GM23338 (cell line): ENCODE data around the gene SH3TC1.

Experiments used
- CREB1 ChIP-seq: fragments of 250-450 bp; sonication (Bioruptor Pico); IDR thresholded peaks from 2 replicates; pipeline ENCODE4 v1.5.0; 2020; ENCODE audit warnings: low read depth, mild to moderate bottlenecking, moderate library complexity
- CTCF ChIP-seq, 2 experiments: fragments of 200-600 bp in 1 of 2; sonication (generic) in 1 of 2; conservative IDR thresholded peaks; 2 replicates each; pipeline versions ENCODE4 v1.5.1 to v1.6.1; 2016 to 2017; ENCODE audit warnings: antibody characterized with exemption in 2 of 2, low read depth in 2 of 2, mild to moderate bottlenecking in 2 of 2, moderate library complexity in 1 of 2
- ETS1 ChIP-seq: IDR thresholded peaks from 2 replicates; pipeline ENCODE4 v1.6.1; 2016; ENCODE audit warnings: antibody characterized with exemption
- EZH2 ChIP-seq: fragments of 200-600 bp; sonication (generic); IDR thresholded peaks from one replicate; pipeline ENCODE4 v1.8.0; 2017; ENCODE audit warnings: antibody characterized with exemption, mild to moderate bottlenecking, low read depth; ENCODE audit not compliant: unreplicated experiment
- EZH2phosphoT487 ChIP-seq: fragments of 200-600 bp; sonication (generic); IDR thresholded peaks from one replicate; pipeline ENCODE4 v1.8.1; 2018; ENCODE audit warnings: antibody characterized with exemption; ENCODE audit not compliant: unreplicated experiment
- JUNB ChIP-seq: IDR thresholded peaks from one replicate; pipeline ENCODE4 v1.6.1; 2016; ENCODE audit warnings: antibody characterized with exemption; ENCODE audit not compliant: unreplicated experiment
- NANOG ChIP-seq: IDR thresholded peaks from 2 replicates; pipeline ENCODE4 v1.6.1; 2016; ENCODE audit warnings: antibody characterized with exemption, borderline replicate concordance
- POLR2AphosphoS5 ChIP-seq: IDR thresholded peaks from 2 replicates; pipeline ENCODE4 v1.6.1; 2016; ENCODE audit warnings: antibody characterized with exemption, low read depth
- REST ChIP-seq: IDR thresholded peaks from one replicate; pipeline ENCODE4 v1.6.1; 2018; ENCODE audit warnings: antibody characterized with exemption; ENCODE audit not compliant: unreplicated experiment
- ZNF114 ChIP-seq: fragments of 250-450 bp; sonication (Bioruptor Pico); IDR thresholded peaks from 2 replicates; pipeline ENCODE4 v1.5.0; 2020; ENCODE audit warnings: mild to moderate bottlenecking, moderate library complexity
- ZNF331 ChIP-seq: fragments of 250-450 bp; sonication (Bioruptor Pico); IDR thresholded peaks from 2 replicates; pipeline ENCODE4 v1.5.0; 2020; ENCODE audit warnings: low read depth, mild to moderate bottlenecking, moderate library complexity
- ZNF462 ChIP-seq: fragments of 250-450 bp; sonication (Bioruptor Pico); IDR thresholded peaks from 2 replicates; pipeline ENCODE4 v1.5.0; 2020; ENCODE audit warnings: mild to moderate bottlenecking, moderate library complexity

- no peak for TF ChIP-seq CTCF (conservative IDR thresholded peaks at IDR 0.05; ENCODE audit: low read depth in 2 of 2)
- TF ChIP-seq EZH2, result no peak
- no peak for TF ChIP-seq POLR2AphosphoS5
- TF ChIP-seq CREB1 (CRISPR knock-in tag), result no peak
- no peak for TF ChIP-seq ETS1
- no peak for TF ChIP-seq ZNF114
- no peak for TF ChIP-seq REST
- no peak for TF ChIP-seq NANOG
- no peak for TF ChIP-seq EZH2phosphoT487
- TF ChIP-seq JUNB, result no peak
- TF ChIP-seq ZNF331 (CRISPR knock-in tag), result no peak
- TF ChIP-seq ZNF462 (CRISPR knock-in tag), result no peak
Observed at GRCh38 chr4:8155048-8155447, 44.0 kb upstream of the SH3TC1 start.
